Heart left ventricle (tissue), 16 donors: ENCODE results near the gene LIX1. TPM values are rescaled to one million over a fixed set of nuclear protein-coding genes. Genes with fewer than 3 reads are reported as not detected.
"Not testable (repeated sequence)": the region's sequence is repeated elsewhere in the genome, so short reads cannot be mapped to it uniquely, and the experiment has no call there.

Experiments
- ATAC-seq, 4 donors: fragments of 200-7000 bp; cut with Tn5 transposase; one replicate each; pipeline ENCODE4 v1.9.1; 2020 to 2022; ENCODE audit warnings: moderate library complexity in 4 of 4, mild to moderate bottlenecking in 3 of 4, moderate number of reproducible peaks in 1 of 4
- DNase-seq, 5 donors: peaks; one replicate each; pipeline ENCODE4 v3.0.0-alpha.2; 2020
- H3K27ac ChIP-seq, 12 donors: fragments of 200-600 bp; sonication (generic) in 4 of 12; one replicate each; pipeline versions ENCODE4 v1.5.0 to v1.8.0; 2016 to 2022; ENCODE audit warnings: mild to moderate bottlenecking in 2 of 12
- H3K27me3 ChIP-seq, 9 donors: fragments of 200-600 bp; sonication (generic) in 2 of 9; one replicate each; pipeline versions ENCODE4 v1.5.1 to v1.8.0; 2016 to 2022; ENCODE audit warnings: mild to moderate bottlenecking in 3 of 9
- H3K36me3 ChIP-seq, 9 donors: fragments of 200-600 bp; sonication (generic) in 2 of 9; one replicate each; pipeline versions ENCODE4 v1.5.0 to v1.8.0; 2018 to 2022; ENCODE audit warnings: mild to moderate bottlenecking in 2 of 9
- H3K4me1 ChIP-seq, 12 donors: fragments of 200-600 bp; sonication (generic) in 4 of 12; one replicate each; pipeline versions ENCODE4 v1.5.0 to v1.8.0; 2016 to 2022; ENCODE audit warnings: mild to moderate bottlenecking in 3 of 12
- H3K4me3 ChIP-seq, 12 donors: fragments of 200-600 bp; sonication (generic) in 4 of 12; one replicate each; pipeline versions ENCODE4 v1.5.0 to v1.8.0; 2017 to 2022; ENCODE audit warnings: mild to moderate bottlenecking in 9 of 12, moderate library complexity in 4 of 12
- H3K9me3 ChIP-seq, 12 donors: fragments of 200-600 bp; sonication (generic) in 4 of 12; one replicate each; pipeline versions ENCODE4 v1.5.0 to v1.8.0; 2016 to 2022; ENCODE audit warnings: mild to moderate bottlenecking in 1 of 12
- POLR2A ChIP-seq, 2 donors: fragments of 450-650 bp; IDR thresholded peaks; one replicate each; pipeline ENCODE4 v1.6.1; 2017; ENCODE audit warnings: antibody characterized with exemption in 2 of 2, mild to moderate bottlenecking in 2 of 2, moderate library complexity in 2 of 2
- WGBS, 4 donors: extraction: QIAGEN DNeasy Blood & Tissue Kit in 2 of 4; methylation state at CpG; one replicate each; pipeline versions ENCODE4 v1.1.5 to v1.1.7; 2013 to 2018; 5-methylcytosine and 5-hydroxymethylcytosine counted together
- intact Hi-C, 10 donors: fragments of 100-400 bp; cut with DNase I; formaldehyde crosslinking; loops; one replicate each; pipeline versions ENCODE4 v1.11.1 to v1.14.2; 2022
- polyA plus RNA-seq, 2 donors: library from polyadenylated mRNA; stranded (reverse); fragments of 200-250 nt; gene quantifications; one replicate each; pipeline ENCODE4 v1.2.3, GENCODE V29; 2013
- total RNA-seq, 9 donors: library from RNA; depleted of rRNA in 2 of 9; stranded (reverse); fragments of >200 nt in 2 of 9; fragmentation: NEBNext Ultra II Directional in 3 of 9; extraction: Animal tissue kit (Norgen Biotek cat#: 25700) in 3 of 9; gene quantifications; one replicate each; pipeline versions ENCODE4 v1.1.0 to v1.2.4, GENCODE V29; 2016 to 2023
- TF ChIP-seq, protein P1 (sequence below), 12 donors: fragments of 200-600 bp; sonication (generic) in 4 of 12; IDR thresholded peaks; one replicate each; pipeline versions ENCODE4 v1.5.0 to v1.8.0; 2018 to 2022; ENCODE audit warnings: antibody characterized with exemption in 12 of 12, mild to moderate bottlenecking in 5 of 12
- donor health status: ischemic (EF 13 %, LVEDD 7.1; RV severe dilation, severe dysfunction).
- donor health status: healthy with polysubstance abuse.
- donor health status: DM: no; HTN: yes; CAD: no.
- donor health status: DM: no; HTN: no; CAD: no.
- donor health status: ischemic (EF 25% LVEDD 6.9; RV normal size, moderate dysfunction).
- donor health status: ischemic (EF 25% LVEDD 5.7; RV mildly dilated, moderate dysfunction).
- donor health status: healthy.
- donor health status: DM: yes; HTN: yes; CAD: no.
- donor health status: ischemic (EF 35%, LVEDD 5.7; RV mildly dilated, moderate dysfunction).
- donor health status: nonischemic (EF 11% LVEDD 7.7; RV severe dilation, severe dysfunction).
- donor health status: DM: yes; HTN: yes; CAD: no.
- donor health status: PGD.
- donor health status: ischemic (EF 29% LVEDD 5.4; RV normal size, mild dysfunction).
- donor health status: nonischemic (EF 23%, LVEDD 6.1; RV moderate dilation, normal function).

LIX1 gene
- total and polyA plus RNA-seq, 11 donors = 0.12 to 0.33 (median 0.22) TPM; not detected in 8

DNA sequence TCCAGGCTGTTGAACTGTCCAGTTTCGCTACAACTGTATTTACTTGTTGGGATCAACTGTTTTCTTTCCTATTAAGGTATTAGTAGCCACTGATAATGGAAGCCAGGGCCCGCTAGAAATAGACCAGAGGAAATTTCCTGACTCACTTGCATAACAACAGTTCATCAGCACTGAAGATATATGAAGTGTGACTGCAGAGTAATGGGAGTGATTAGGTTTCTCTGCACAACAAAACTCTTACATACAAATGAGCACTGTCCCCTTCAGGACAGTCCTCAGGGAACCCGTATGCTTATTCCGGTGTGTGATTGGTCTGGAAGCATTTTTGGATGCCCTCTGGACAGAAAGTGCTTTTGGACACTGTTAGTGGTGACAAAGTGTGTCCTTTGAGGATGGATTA lies 55.3 kb downstream of the LIX1 start:
- H3K4me3 ChIP-seq = no peak overlapping the region
- 82 to 91% (median 87%) methylated on average over 4 of the region's 4 CpGs for WGBS, 4 donors
- H3K36me3 ChIP-seq = no peaks in the 10 kb centered on the region
- TF ChIP-seq, protein P1, sequence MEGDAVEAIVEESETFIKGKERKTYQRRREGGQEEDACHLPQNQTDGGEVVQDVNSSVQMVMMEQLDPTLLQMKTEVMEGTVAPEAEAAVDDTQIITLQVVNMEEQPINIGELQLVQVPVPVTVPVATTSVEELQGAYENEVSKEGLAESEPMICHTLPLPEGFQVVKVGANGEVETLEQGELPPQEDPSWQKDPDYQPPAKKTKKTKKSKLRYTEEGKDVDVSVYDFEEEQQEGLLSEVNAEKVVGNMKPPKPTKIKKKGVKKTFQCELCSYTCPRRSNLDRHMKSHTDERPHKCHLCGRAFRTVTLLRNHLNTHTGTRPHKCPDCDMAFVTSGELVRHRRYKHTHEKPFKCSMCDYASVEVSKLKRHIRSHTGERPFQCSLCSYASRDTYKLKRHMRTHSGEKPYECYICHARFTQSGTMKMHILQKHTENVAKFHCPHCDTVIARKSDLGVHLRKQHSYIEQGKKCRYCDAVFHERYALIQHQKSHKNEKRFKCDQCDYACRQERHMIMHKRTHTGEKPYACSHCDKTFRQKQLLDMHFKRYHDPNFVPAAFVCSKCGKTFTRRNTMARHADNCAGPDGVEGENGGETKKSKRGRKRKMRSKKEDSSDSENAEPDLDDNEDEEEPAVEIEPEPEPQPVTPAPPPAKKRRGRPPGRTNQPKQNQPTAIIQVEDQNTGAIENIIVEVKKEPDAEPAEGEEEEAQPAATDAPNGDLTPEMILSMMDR (IDR thresholded peaks at IDR 0.05) = no peak
- no peak for TF ChIP-seq POLR2A (IDR thresholded peaks at IDR 0.05)
- DNase-seq (no peak), ATAC-seq (no peak)
- peaks cover 0 to 1% (median 0%) of the 10 kb centered on the region in 12 donors for H3K4me1 ChIP-seq
- H3K9me3 ChIP-seq = no peaks in the 10 kb centered on the region
- H3K27me3 ChIP-seq = no peaks in the 10 kb centered on the region
- no peak overlapping the region for H3K27ac ChIP-seq
- intact Hi-C loops = no loop called here

DNA sequence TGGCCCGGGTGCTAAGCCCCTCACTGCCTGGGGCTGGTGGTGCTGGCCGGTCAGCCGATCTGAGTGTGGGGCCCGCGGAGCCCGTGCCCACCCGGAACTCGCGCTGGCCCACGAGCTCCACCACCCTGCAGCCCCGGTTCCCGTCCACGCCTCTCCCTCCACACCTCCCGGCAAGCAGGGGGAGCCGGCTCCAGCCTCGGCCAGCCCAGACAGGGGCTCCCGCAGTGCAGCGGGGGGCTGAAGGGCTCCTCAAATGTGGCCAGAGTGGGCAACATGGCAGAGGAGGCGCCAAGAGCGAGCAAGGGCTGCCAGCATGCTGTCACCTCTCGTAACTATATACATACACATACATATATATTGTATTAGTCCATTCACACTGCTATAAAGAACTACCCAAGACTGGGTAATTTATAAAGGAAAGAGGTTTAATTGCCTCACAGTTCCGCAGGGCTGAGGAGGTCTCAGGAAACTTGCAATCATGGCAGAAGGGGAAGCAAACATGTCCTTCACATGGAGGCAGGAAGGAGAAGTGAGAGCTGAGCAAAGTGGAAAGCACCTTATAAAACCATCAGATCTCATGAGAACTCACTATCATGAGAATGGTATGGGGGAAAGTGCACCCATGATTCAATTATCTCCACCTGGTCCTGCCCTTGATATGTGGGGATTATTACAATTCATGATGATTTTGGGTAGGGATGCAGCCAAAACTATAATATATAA lies 56.8 kb downstream of the LIX1 start:
- TF ChIP-seq, protein P1 (IDR thresholded peaks at IDR 0.05) = no peak
- no peak for TF ChIP-seq POLR2A (IDR thresholded peaks at IDR 0.05)
- DNase-seq = no peak
- Histone ChIP-seq H3K27me3 (no peaks in the 10 kb centered on the region), H3K4me3 (no peak overlapping the region), H3K9me3 (no peaks in the 10 kb centered on the region), H3K27ac (no peak overlapping the region), H3K4me1 (peaks cover 0 to 9% (median 0%) of the 10 kb centered on the region in 12 donors), H3K36me3 (no peaks in the 10 kb centered on the region)
- intact Hi-C loops = no loop called here
- 87 to 97% (median 94%) methylated on average over 8 to 22 of the region's 22 CpGs for WGBS, 4 donors
- no peak for ATAC-seq

DNA sequence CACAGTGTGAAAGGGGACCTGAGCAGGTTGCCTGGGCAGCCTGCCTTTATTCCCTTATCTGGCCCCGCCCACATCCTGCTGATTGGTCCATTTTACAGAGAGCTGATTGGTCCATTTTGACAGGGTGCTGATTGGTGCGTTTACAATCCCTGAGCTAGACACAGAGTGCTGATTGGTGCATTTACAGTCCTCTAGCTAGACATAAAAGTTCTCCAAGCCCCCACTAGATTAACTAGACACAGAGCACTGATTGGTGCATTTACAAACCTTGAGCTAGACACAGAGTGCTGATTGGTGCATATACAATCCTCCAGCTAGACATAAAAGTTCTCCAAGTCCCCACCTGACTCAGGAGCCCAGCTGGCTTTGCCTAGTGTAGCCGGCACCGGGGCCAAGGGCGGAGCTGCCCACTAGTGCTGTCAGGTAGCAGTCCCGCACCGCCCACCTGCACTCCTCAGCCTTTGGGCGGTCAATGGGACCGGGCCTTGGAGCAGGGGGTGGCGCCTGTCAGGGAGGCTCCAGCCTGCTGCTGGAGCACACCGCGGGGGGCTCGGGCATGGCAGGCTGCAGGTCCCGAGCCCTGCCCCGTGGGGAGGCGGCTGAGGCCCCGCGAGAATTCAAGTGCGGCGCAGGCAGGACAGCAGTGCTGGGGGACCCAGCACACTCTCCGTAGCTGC lies 57.5 kb downstream of the LIX1 start:
- H3K27me3 ChIP-seq, intact Hi-C loops, H3K36me3 ChIP-seq, H3K4me3 ChIP-seq, ATAC-seq, DNase-seq, H3K4me1 ChIP-seq, H3K9me3 ChIP-seq, H3K27ac ChIP-seq: not testable (repeated sequence)
- 90 to 98% (median 95%) methylated on average over 11 to 21 of the region's 21 CpGs for WGBS, 4 donors

DNA sequence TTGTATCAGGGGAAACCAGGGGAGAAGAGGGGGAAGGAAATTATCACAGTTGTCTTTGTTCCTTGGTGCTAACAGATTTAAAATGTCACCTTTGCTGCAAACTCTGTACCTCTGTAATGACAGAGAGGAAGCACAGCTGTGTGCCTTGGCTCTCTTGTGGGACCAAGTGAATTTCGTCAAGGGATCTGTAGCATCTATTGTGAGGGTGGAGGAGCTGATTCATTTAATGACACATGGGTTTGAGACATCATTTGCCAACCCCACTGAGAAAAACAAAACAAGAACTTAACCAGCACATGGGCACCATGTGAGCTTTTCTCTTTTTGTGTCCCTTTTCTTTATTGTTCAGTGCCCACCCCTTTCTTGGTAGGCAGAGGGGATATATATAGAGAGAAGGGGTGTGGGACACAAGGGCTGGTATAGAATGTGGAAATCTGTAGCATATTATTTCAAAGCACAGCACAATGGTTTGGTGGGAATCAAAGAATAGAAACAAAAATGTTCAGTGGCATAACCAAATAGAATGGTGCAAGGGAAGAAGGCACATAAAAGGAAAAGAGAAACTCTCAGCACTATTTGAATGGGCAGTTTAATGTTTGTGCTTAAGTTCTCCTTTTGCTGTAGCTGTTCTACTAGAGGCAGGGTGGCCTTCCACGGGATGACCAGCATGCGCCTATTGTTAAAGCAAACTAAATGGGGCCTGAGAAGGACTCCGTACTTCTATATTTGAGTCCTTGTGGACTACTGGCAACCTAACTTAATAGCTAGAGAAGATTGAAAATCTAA lies 63.3 kb downstream of the LIX1 start:
- WGBS, 4 donors = 78 to 87% (median 81%) methylated on average over 4 of the region's 4 CpGs
- intact Hi-C loops = loop anchor here in 1 of 10 donors (5.0 kb wide), 1 partner anchor 48 kb away; no protein-coding TSS in a partner anchor
- ATAC-seq = no peak

More for the DNA sequence above, 63.3 kb downstream of the LIX1 start:
- no peak overlapping the region for H3K27ac ChIP-seq
- DNase-seq = no peak
- peaks cover 0 to 9% (median 0%) of the 10 kb centered on the region in 12 donors for H3K4me1 ChIP-seq
- no peak for TF ChIP-seq POLR2A (IDR thresholded peaks at IDR 0.05)
- TF ChIP-seq, protein P1 (IDR thresholded peaks at IDR 0.05) = no peak
- no peaks in the 10 kb centered on the region for H3K27me3 ChIP-seq
- H3K4me3 ChIP-seq = no peak overlapping the region
- no peaks in the 10 kb centered on the region for H3K36me3 ChIP-seq
- H3K9me3 ChIP-seq = no peaks in the 10 kb centered on the region
